HCT116 (cell line): ENCODE data around the gene MAPKBP1. TPM values are rescaled to one million over a fixed set of nuclear protein-coding genes. Genes with fewer than 3 reads are reported as not detected.

ENCODE experiments used
- ATAC-seq: fragments of 200-7000 bp; cut with Tn5 transposase; 2 replicates; pipeline ENCODE4 v1.9.1; 2020; ENCODE audit warnings: mild to moderate bottlenecking, moderate library complexity
- BruUV-seq: library from RNA; stranded (reverse); fragments of 400-500 nt; replicated peaks from 2 replicates; lab custom pipeline; 2021; lab: Mats Ljungman, UMichigan
- CTCF ChIA-PET: fragments of 300-600 bp; sonication (Branson Sonifier 250); formaldehyde crosslinking; loops from one replicate; lab custom pipeline; 2021; ENCODE audit warnings: antibody characterized with exemption; lab: Charles Lee
- POLR2A ChIA-PET: fragments of 300-600, 350-600 bp; sonication (Branson Sonifier 250); formaldehyde crosslinking; loops from one replicate; lab custom pipeline; 2021; ENCODE audit warnings: antibody characterized with exemption; lab: Charles Lee
- RAD21 ChIA-PET, 2 experiments: fragments of 300-600 bp; sonication (Branson Sonifier 250); formaldehyde crosslinking; loops; one replicate each; lab custom pipeline; 2023; ENCODE audit warnings: low total read pairs in 2 of 2; ENCODE audit not compliant: uncharacterized antibody in 2 of 2, unreplicated experiment in 2 of 2, low non-redundant PET in 1 of 2; lab: Charles Lee
- DNase-seq: peaks from one replicate; pipeline ENCODE4 v3.0.0-alpha.2; 2010; ENCODE audit warnings: low read depth, low spot score
- H2AFZ ChIP-seq: fragments of 200-600 bp; shearing (Covaris generic), sonication (generic); 2 replicates; pipeline ENCODE4 v1.6.1; 2017; ENCODE audit warnings: low read depth, mixed run types, mixed read lengths, antibody characterized with exemption, low read length; ENCODE audit not compliant: poor library complexity, severe bottlenecking
- H3K27ac ChIP-seq: 2 replicates; pipeline ENCODE4 v1.5.1; 2012; ENCODE audit warnings: low read depth, low read length
- H3K27me3 ChIP-seq: fragments of 200-600 bp; sonication (generic); 2 replicates; pipeline ENCODE4 v1.6.1; 2016; ENCODE audit warnings: mixed run types, low read length, mixed read lengths; ENCODE audit not compliant: insufficient read depth
- H3K36me3 ChIP-seq, 2 experiments: fragments of 200-500 bp in 1 of 2; fragments of 200-600 bp in 1 of 2; sonication (Bioruptor generic) in 1 of 2; sonication (generic) in 1 of 2; 2 replicates each; pipeline versions ENCODE4 v1.5.1 to v1.6.1; 2014 to 2016; ENCODE audit warnings: low read length in 2 of 2, inconsistent platforms in 1 of 2, mixed read lengths in 1 of 2, mixed run types in 1 of 2; ENCODE audit not compliant: insufficient read depth in 2 of 2, control insufficient read depth in 1 of 2
- H3K4me1 ChIP-seq, 2 experiments: fragments of 200-600 bp in 1 of 2; sonication (generic) in 1 of 2; 2 replicates each; pipeline versions ENCODE4 v1.5.1 to v1.6.1; 2012 to 2017; ENCODE audit warnings: low read length in 2 of 2, inconsistent platforms in 1 of 2, mild to moderate bottlenecking in 1 of 2, mixed read lengths in 1 of 2, mixed run types in 1 of 2, moderate library complexity in 1 of 2; ENCODE audit not compliant: insufficient read depth in 2 of 2, control insufficient read depth in 1 of 2
- H3K4me2 ChIP-seq: fragments of 200-600 bp; sonication (generic); 2 replicates; pipeline ENCODE4 v1.6.1; 2017; ENCODE audit warnings: mixed run types, low read length, mixed read lengths
- H3K4me3 ChIP-seq, 2 experiments: fragments of 200-600 bp in 1 of 2; sonication (generic) in 1 of 2; replicated peaks in 1 of 2; 2 replicates each; pipeline ENCODE4 v1.5.1; 2011 to 2016; ENCODE audit warnings: low read length in 2 of 2, control low read depth in 1 of 2, low read depth in 1 of 2, mild to moderate bottlenecking in 1 of 2, mixed read lengths in 1 of 2, mixed run types in 1 of 2
- H3K79me2 ChIP-seq: fragments of 200-600 bp; sonication (generic); 2 replicates; pipeline ENCODE4 v1.6.1; 2017; ENCODE audit warnings: mild to moderate bottlenecking, mixed run types, low read length, moderate library complexity, mixed read lengths; ENCODE audit not compliant: insufficient read depth
- H3K9ac ChIP-seq: fragments of 200-600 bp; sonication (generic); 2 replicates; pipeline ENCODE4 v1.6.1; 2016; ENCODE audit warnings: low read length, mixed read lengths
- H3K9me2 ChIP-seq: fragments of 200-600 bp; sonication (generic), shearing (Covaris generic); 2 replicates; pipeline ENCODE4 v1.6.1; 2017; ENCODE audit warnings: mixed run types, mild to moderate bottlenecking, moderate library complexity; ENCODE audit not compliant: insufficient read depth
- H3K9me3 ChIP-seq, 2 experiments: fragments of 200-500 bp in 1 of 2; fragments of 200-600 bp in 1 of 2; sonication (Bioruptor generic) in 1 of 2; sonication (generic) in 1 of 2; 2 replicates each; pipeline ENCODE4 v1.6.1; 2014 to 2017; ENCODE audit warnings: low read length in 2 of 2, mixed read lengths in 2 of 2, inconsistent platforms in 1 of 2, low read depth in 1 of 2, mild to moderate bottlenecking in 1 of 2, mixed run types in 1 of 2, moderate library complexity in 1 of 2; ENCODE audit not compliant: control insufficient read depth in 1 of 2, insufficient read depth in 1 of 2
- H4K20me1 ChIP-seq: fragments of 200-600 bp; sonication (generic), shearing (Covaris generic); 2 replicates; pipeline ENCODE4 v1.6.1; 2017; ENCODE audit warnings: mixed run types, mild to moderate bottlenecking, moderate library complexity; ENCODE audit not compliant: insufficient read depth
- EGR1 ChIP-seq: IDR thresholded peaks from 2 replicates; pipeline ENCODE4 v1.6.1; 2012; ENCODE audit warnings: low read depth
- EZH2phosphoT487 ChIP-seq: fragments of 200-600 bp; IDR thresholded peaks from 2 replicates; pipeline ENCODE4 v1.6.1; 2018; ENCODE audit warnings: antibody characterized with exemption, borderline replicate concordance
- SIN3A ChIP-seq: IDR thresholded peaks from 2 replicates; pipeline ENCODE4 v1.6.1; 2012; ENCODE audit warnings: low read depth
- intact Hi-C: fragments of 100-400 bp; cut with micrococcal nuclease; formaldehyde crosslinking; loops from 2 replicates; pipeline ENCODE4 v1.10.0; 2022
- total RNA-seq: library from RNA; stranded (reverse); gene quantifications from one replicate; pipeline ENCODE4 v1.2.1, GENCODE V29; 2021; ENCODE audit not compliant: unreplicated experiment
- TF ChIP-seq, protein P1 (sequence below), 3 experiments: fragments of 200-600 bp in 1 of 3; sonication (generic) in 1 of 3; IDR thresholded peaks in 2 of 3; conservative IDR thresholded peaks in 1 of 3; 2 replicates each; pipeline ENCODE4 v1.5.1; 2012 to 2017; ENCODE audit warnings: low read depth in 2 of 3, low read length in 2 of 3, antibody characterized with exemption in 1 of 3, borderline replicate concordance in 1 of 3, control low read depth in 1 of 3, mild to moderate bottlenecking in 1 of 3, mixed read lengths in 1 of 3, mixed run types in 1 of 3, moderate library complexity in 1 of 3; ENCODE audit not compliant: insufficient read depth in 1 of 3

Gene MAPKBP1
- total RNA-seq, 1 experiment from 2014 or later = 21.3 TPM

DNA sequence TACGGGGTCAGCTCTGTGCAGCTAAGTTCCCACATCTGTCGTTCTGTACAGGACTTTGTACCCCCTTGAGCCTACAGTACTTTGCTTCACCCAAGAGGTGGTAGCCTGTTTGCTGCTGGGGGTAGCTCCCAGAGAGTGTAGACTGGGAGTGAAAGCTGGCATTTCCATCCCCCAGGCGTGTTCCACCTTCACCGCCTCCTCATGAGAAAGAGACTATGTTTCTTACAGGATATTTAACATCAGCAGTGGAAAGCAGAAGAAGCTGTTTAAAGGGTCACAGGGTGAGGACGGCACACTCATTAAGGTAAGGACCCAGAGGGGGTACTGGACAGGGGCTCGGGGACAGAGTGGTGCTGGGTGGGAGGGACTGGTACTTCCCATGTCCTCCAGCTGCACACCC lies 43.5 kb downstream of the MAPKBP1 start:
- no peak overlapping the region for H2AFZ ChIP-seq
- POLR2A ChIA-PET = no interaction called here
- no peak overlapping the region for H3K27ac ChIP-seq
- no peaks in the 10 kb centered on the region for H4K20me1 ChIP-seq
- H3K27me3 ChIP-seq = no peaks in the 10 kb centered on the region
- CTCF ChIA-PET = no interaction called here
- no peak overlapping the region for H3K4me2 ChIP-seq
- no peaks in the 10 kb centered on the region for H3K79me2 ChIP-seq
- H3K9ac ChIP-seq = no peak overlapping the region
- H3K4me3 ChIP-seq = no peak overlapping the region
- H3K36me3 ChIP-seq = peaks cover 7 to 9% of the 10 kb centered on the region in 2 experiments; a peak in 3 of 4 replicates
- no peak for TF ChIP-seq EGR1
- TF ChIP-seq, all 23 proteins: peak for 0
- Histone ChIP-seq H3K9me3 (no peaks in the 10 kb centered on the region), H3K9me2 (no peaks in the 10 kb centered on the region), H3K4me1 (no peaks in the 10 kb centered on the region)
- intact Hi-C loops = no loop called here
- RAD21 ChIA-PET = no interaction called here
- ATAC-seq (no peak), DNase-seq (no peak)
- no TSS peak for BruUV-seq

DNA sequence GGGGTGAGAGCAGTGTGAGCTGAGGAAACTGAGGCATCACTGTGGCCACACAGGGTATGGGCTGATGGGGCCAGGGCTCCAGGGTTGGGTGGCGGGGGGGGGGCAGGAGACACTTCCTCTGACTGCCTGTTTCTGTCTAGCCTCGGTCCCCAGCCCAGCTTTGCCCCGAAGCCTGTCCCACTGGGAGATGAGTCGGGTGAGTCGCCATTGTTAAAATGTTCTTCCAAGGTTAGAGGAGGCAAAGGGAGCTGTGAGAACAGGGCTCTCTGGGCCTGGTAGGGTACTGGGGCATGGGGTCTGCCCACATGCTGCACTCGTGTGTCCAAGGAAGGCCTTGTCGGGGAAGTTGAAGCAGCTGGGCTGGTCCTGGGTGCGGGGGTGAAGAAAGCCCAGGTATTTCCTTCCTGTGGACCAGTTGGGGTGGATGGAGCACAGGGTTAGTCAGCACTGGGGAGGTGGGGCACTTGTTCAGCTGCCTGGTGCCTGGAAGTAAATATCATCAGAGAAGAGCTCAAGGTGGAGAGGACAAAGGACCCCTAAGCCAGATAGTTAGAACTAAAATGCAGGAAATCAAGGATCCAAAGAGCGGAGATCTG lies 45.3 kb downstream of the MAPKBP1 start:
- H3K4me1 ChIP-seq = no peaks in the 10 kb centered on the region
- H3K9ac ChIP-seq = no peak overlapping the region
- H3K9me2 ChIP-seq = no peaks in the 10 kb centered on the region
- ChIA-PET CTCF (no interaction called here), RAD21 (no interaction called here), POLR2A (no interaction called here)
- no peak overlapping the region for H2AFZ ChIP-seq
- no TSS peak for BruUV-seq
- TF ChIP-seq, protein P1, sequence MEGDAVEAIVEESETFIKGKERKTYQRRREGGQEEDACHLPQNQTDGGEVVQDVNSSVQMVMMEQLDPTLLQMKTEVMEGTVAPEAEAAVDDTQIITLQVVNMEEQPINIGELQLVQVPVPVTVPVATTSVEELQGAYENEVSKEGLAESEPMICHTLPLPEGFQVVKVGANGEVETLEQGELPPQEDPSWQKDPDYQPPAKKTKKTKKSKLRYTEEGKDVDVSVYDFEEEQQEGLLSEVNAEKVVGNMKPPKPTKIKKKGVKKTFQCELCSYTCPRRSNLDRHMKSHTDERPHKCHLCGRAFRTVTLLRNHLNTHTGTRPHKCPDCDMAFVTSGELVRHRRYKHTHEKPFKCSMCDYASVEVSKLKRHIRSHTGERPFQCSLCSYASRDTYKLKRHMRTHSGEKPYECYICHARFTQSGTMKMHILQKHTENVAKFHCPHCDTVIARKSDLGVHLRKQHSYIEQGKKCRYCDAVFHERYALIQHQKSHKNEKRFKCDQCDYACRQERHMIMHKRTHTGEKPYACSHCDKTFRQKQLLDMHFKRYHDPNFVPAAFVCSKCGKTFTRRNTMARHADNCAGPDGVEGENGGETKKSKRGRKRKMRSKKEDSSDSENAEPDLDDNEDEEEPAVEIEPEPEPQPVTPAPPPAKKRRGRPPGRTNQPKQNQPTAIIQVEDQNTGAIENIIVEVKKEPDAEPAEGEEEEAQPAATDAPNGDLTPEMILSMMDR (IDR thresholded peaks at IDR 0.05 in 2 of 3, conservative IDR thresholded peaks at IDR 0.05 in 1 of 3; ENCODE audit: borderline replicate concordance in 1 of 3, insufficient read depth in 1 of 3, low read depth in 2 of 3, low read length in 2 of 3) = no peak
- no peak for TF ChIP-seq EZH2phosphoT487
- TF ChIP-seq SIN3A = no peak
- DNase-seq (no peak), ATAC-seq (no peak)
- intact Hi-C loops = no loop called here
- no peak overlapping the region for H3K4me3 ChIP-seq
- H4K20me1 ChIP-seq = no peaks in the 10 kb centered on the region
- no peak overlapping the region for H3K4me2 ChIP-seq
- H3K36me3 ChIP-seq = peaks cover 8 to 9% of the 10 kb centered on the region in 2 experiments; a peak in 3 of 4 replicates
- H3K79me2 ChIP-seq = no peaks in the 10 kb centered on the region
- H3K27ac ChIP-seq = no peak overlapping the region
- no peaks in the 10 kb centered on the region for H3K27me3 ChIP-seq
- no peaks in the 10 kb centered on the region for H3K9me3 ChIP-seq
